Fibroblast of skin of left quadriceps (primary cell): Measurements from ENCODE around the gene MANEAL.

ENCODE experiments used
- DNase-seq, 2 experiments: peaks; one replicate each; pipeline ENCODE4 v3.0.0-alpha.2; 2013; ENCODE audit warnings: low read depth in 2 of 2

The MANEAL gene

DNA sequence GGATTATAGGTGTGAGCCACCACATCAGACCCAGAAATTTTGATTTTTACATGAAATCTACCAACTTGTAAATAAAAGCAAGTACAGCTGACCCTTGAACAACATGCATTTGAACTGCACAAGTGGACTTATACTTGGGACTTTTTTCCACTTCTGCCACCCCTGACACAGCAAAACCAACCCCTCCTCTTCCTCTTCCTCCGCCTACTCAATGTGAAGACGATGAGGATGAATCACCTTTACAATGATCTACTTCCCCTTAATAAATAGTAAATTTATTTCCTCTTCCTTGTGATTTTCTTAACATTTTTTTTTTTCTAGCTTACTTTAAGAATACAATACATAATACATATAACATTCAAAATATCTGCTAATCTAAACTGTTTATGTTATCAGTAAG lies 31.9 kb downstream of the MANEAL start:
- DNase-seq = no peak

DNA sequence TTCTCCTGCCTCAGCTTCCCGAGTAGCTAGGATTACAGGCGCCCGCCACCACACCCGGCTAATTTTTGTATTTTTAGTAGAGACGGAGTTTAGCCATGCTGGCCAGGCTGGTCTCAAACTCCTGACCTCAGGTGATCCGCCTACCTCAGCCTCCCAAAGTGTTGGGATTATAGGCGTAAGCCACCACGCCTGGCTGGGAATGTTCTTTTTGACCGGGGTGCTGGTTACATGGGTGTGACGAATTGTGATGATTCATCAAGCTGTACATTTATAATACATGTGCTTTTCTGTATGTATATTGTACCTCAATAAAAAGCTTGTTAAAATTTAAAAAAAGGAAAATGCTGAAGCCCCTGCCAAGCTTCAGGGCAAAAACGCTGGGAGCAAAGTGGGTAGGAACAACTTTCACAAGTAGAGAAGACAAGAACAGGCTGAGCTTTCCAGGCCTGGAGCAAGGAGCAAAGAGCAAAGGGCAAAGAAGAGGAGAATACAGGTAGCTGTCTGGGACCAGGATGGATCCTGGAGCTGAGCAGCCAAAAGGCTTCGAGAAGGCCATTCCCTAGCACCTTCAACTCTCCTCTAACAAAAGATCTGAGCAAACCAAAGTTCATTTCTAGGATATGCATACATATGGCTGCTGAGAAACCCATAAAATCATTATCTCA lies 34.9 kb downstream of the MANEAL start:
- DNase-seq = no peak

- DNase-seq = no peak
Observed at GRCh38 chr1:37831109-37831508, 37.5 kb downstream of the MANEAL start.

- no peak for DNase-seq
Observed at GRCh38 chr1:37831809-37832208, 38.2 kb downstream of the MANEAL start.

DNA sequence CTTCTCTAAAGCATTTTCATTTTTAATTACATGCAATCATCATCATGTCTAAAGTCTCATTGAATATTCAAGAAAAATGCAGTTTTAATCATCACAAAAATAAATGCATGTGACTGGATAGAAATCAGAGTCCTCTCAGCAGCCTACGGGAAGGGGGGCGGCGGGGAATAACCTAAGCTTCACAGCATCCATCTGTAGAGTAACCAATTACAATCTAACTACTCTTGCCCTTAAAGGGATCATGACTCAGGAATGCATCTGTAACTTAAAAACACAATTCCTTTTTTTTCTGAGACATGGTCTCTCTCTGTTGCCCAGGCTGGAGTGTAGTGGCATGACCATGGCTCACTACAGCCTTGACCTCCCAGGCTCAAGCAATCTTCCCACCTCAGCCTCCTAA lies 43.1 kb downstream of the MANEAL start:
- no peak for DNase-seq

DNA sequence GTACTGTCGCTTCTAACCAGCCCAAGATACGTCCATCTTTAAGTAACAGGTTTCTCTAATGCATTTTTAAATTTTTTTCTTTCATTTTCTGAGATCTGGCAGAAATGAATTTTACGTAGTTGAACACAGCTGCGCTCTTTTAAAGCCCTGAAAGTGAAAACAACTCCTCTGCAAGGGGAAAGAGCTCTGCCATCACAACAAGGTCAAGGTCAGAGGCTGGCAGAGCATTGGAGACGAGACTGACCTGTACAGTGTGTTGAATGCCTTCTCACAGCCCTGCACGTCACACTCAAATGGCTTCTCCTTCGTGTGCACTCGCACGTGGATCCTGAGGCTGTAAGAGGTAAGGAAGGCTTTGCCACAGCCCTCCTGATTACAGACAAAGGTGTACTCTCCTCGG lies 46.0 kb downstream of the MANEAL start:
- no peak for DNase-seq

DNA sequence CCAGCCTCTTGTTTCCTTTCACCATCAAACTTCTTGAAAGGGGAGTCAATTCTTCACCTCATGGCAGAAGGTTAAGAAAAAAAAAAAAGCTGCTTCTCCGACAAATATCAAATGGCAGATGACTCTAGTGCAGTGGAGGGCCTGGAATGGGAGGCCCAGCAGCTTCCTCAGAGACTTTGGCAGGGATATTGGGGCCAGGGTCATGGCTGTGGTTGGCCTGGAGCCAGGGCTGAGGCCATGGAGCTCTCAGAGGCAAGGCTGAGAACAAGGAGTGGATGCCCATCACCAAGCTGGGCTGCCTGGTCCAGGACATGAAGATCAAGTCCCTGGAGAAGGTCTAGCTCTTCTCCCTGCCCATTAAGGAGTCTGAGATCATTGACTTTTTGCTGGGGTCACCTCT lies 47.1 kb downstream of the MANEAL start:
- no peak for DNase-seq

DNA sequence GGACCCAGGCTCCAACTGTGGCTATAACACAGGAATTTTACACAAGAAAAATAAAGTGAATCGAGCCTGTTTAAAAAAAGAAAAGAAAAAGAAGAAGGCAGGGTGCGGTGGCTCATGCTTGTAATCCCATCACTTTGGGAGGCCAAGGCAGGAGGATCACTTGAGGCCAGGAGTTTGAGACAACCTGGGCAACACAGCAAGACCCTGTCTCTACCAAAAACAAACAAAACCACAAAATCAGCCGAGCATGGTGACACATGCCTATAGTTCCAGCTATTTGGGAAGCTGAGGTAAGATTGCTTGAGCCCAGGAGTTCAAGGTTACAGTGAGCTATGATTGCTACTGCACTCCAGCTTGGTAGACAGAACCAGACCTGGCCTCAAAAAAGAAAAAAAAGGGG lies 48.0 kb downstream of the MANEAL start:
- DNase-seq = no peak

DNA sequence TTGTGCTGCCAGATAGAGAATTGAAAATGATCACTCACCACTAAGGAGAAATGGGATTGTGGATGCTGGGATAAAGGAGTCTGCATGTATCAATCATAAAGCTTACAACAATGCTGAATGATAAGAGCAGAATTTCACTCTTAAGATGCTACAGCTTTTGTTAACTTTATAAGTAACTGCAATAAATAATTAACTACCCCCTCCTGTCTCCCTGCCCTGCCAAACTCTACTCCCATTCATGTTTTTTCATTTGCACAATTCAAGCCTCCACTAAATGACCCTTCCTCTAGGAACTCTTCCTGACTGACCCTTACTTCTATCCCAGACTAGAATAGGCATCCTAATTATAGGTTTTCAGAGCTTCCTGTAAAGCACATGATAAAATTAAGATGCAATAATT lies 50.9 kb downstream of the MANEAL start:
- no peak for DNase-seq

DNA sequence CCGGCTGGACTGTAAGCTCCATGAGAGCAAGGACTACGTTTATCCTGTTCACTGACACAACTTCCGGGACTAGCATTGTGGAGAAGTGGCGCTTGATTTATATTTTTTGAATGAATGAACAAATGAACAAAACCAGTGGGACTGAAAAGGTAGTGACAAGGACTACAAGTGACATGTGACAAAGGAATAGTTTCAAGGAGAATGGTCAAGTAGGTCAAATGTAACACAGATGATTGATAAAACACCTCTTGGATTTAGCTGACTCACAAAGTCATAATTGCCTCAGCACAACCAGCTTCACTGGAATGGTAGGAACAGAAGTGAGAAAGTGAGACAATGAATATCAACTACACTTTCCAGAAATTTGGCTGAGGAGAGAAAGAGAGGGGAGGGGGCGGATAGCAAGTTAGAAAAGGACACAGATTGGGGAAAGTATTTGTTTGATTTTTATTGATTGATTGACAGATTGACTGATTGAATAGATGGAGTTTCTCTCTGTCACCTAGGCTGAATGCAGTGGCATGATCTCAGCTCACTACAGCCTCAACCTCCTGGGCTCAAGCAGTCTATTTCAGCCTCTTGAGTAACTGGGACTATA lies 51.5 kb downstream of the MANEAL start:
- no peak for DNase-seq

GRCh38 chr1:37845786-37846185 lies 52.1 kb downstream of the MANEAL start:
- DNase-seq = no peak

DNA sequence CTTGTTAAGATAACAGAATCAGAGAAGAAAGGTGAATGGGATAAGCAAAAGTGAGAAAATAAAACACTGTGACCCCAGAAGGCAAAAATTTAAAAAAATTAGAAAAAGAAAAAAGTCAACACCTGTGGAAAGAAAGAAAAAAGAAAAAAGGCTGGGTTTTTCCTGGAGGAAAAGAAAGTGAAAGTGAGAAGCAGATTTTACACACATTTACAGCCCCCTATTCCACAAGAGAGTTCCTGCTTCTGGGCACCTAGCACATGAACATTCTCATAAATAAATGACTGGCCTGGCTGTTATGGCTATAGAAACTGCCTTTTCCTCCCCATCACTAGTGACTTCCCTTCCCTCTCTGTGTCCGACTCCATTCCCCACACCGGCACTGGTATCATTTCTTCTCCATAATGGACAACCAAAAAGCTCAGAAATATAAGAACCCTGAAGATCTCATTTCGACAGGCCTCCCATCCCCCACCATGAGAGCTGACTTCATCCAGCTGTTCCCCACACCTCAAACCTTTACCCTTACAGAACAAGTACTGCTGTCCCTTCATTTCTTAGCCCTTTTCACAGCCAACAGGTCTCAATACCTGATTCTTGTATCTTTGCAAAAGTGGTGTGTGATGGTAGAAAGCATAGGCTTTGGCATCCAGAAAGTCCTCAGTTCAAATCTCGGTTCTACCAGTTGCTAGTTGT lies 53.1 kb downstream of the MANEAL start:
- no peak for DNase-seq

DNA sequence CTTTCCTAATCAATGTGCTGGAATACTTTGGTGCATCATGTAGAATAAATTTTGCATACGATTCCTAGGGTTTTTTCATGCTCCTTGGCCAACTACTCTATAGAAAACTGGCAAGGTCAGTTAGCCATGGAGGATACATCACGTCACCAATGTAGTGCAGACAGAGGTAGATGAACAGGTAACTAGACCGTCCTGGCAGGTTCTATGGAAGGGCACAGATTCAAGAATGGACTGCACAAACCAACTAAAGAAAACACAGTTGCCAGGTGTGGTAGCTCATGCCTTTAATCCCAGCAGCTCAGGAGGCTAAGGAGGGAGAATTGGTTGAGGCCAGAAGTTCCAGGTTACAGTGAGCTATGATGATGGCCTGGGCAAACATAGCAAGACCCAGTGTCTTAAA lies 55.8 kb downstream of the MANEAL start:
- DNase-seq = no peak

DNA sequence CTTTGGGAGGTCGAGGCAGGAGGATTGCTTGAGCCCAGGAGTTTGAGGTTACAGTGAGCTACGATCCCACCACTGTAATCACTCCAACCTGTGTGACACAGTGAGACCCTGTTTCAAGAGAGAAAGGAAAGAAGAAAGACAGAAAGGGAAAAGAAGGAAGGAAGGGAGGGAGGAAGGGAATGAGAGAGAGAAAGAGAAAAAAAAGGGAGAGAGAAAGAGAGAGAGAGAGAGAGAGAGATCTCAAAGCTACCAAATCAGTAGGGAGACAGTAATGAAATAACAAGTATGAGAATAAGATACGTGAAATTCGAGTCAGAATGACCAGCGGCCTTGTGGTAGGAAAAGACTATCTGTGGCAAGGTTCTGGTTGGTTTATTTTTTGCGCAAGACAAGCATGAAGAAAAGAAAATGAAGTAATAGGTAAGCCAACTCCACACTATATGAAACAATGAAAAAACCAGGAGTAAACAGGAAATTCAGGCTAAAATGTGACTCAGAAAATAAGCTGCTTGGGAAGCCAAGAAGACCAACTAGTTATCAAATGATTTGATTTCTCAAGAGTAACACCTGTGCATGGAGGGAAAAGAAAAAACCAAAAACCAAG lies 56.8 kb downstream of the MANEAL start:
- no peak for DNase-seq
